SK-N-SH (cell line): ENCODE measurements around the gene VGLL4.

Experiments
- CHD2 ChIP-seq: fragments of 150-350 bp; IDR thresholded peaks from 2 replicates; pipeline ENCODE4 v1.6.1; 2018; ENCODE audit warnings: low read length; ENCODE audit not compliant: partially characterized antibody
- EP300 ChIP-seq, 2 experiments: IDR thresholded peaks; 2 replicates each; pipeline versions ENCODE4 v1.4.0 to v1.6.1; 2012; ENCODE audit warnings: borderline replicate concordance in 1 of 2, low read depth in 1 of 2, low read length in 1 of 2
- POLR2AphosphoS5 ChIP-seq: IDR thresholded peaks from 2 replicates; pipeline ENCODE4 v1.6.1; 2012; ENCODE audit warnings: low read depth, low read length
- RCOR1 ChIP-seq: fragments of 150-350 bp; IDR thresholded peaks from 2 replicates; pipeline ENCODE4 v1.6.1; 2017; ENCODE audit warnings: antibody characterized with exemption, low read length
- TAF1 ChIP-seq: IDR thresholded peaks from 2 replicates; pipeline ENCODE4 v1.6.1; 2012; ENCODE audit warnings: low read depth, mild to moderate bottlenecking, low read length, moderate library complexity, borderline replicate concordance
- TCF12 ChIP-seq: IDR thresholded peaks from 2 replicates; pipeline ENCODE4 v1.4.0; 2012
- TEAD4 ChIP-seq: IDR thresholded peaks from 2 replicates; pipeline ENCODE4 v1.4.0; 2012; ENCODE audit warnings: mild to moderate bottlenecking, borderline replicate concordance; ENCODE audit not compliant: insufficient read depth
- YY1 ChIP-seq: IDR thresholded peaks from 2 replicates; pipeline ENCODE4 v1.4.0; 2012; ENCODE audit warnings: low read depth, mild to moderate bottlenecking
- TF ChIP-seq, protein P1 (sequence below): fragments of 200-600 bp; sonication (generic); IDR thresholded peaks from 2 replicates; pipeline ENCODE4 v1.6.1; 2017; ENCODE audit warnings: antibody characterized with exemption, mild to moderate bottlenecking, moderate library complexity
- TF ChIP-seq, protein P2 (sequence below): IDR thresholded peaks from 2 replicates; pipeline ENCODE4 v1.4.0; 2012; ENCODE audit warnings: low read depth, borderline replicate concordance
- TF ChIP-seq, protein P3 (sequence below): IDR thresholded peaks from 2 replicates; pipeline ENCODE4 v1.6.1; 2012; ENCODE audit warnings: mild to moderate bottlenecking, low read depth, low read length, moderate library complexity

DNA sequence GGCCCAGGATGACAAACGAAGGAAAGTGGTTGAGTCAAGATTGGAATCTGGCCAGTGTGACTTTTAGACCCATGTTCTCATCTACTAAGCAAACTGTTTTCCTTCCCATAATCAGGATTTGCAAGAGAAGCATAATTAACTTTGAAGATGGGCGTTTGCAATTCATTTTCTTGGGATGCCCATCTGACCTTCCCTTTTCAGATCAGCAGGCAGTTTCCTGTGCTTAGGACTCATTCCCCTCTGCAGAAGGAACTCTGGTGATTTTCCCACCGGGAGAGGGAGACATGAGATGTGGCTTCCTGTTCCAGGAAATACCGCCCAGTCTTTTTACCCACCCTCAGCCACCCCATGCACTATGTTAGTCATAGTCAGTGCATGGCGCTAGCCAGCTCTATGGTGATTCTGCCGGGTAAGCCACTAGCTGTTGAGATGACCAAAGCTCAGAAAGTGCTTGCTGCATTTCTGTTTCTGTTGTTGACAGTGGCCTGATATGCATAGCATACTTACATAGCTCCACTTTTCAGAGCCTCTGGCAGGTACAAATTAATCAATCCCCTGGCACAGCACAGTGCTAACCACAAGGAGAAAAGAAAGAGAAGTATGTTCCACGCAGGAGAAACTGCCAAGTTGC, 129.4 kb downstream of the VGLL4 start:
- TF ChIP-seq, protein P1, sequence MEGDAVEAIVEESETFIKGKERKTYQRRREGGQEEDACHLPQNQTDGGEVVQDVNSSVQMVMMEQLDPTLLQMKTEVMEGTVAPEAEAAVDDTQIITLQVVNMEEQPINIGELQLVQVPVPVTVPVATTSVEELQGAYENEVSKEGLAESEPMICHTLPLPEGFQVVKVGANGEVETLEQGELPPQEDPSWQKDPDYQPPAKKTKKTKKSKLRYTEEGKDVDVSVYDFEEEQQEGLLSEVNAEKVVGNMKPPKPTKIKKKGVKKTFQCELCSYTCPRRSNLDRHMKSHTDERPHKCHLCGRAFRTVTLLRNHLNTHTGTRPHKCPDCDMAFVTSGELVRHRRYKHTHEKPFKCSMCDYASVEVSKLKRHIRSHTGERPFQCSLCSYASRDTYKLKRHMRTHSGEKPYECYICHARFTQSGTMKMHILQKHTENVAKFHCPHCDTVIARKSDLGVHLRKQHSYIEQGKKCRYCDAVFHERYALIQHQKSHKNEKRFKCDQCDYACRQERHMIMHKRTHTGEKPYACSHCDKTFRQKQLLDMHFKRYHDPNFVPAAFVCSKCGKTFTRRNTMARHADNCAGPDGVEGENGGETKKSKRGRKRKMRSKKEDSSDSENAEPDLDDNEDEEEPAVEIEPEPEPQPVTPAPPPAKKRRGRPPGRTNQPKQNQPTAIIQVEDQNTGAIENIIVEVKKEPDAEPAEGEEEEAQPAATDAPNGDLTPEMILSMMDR = no peak
- TF ChIP-seq TEAD4 (peak; percentile 49; the same call in 1 of the 2 replicates), POLR2AphosphoS5 (no peak), CHD2 (no peak), RCOR1 (no peak), YY1 (no peak), TAF1 (peak; percentile 23; the same call in 1 of the 2 replicates), EP300 (IDR thresholded peaks at IDR 0.05; ENCODE audit: borderline replicate concordance in 1 of 2, low read depth in 1 of 2, low read length in 1 of 2) (peak in 1 of 2 experiments; percentile 44; a peak in 1 of 4 replicates), TCF12 (peak; percentile 60; the same call in 1 of the 2 replicates)
- TF ChIP-seq, protein P2, sequence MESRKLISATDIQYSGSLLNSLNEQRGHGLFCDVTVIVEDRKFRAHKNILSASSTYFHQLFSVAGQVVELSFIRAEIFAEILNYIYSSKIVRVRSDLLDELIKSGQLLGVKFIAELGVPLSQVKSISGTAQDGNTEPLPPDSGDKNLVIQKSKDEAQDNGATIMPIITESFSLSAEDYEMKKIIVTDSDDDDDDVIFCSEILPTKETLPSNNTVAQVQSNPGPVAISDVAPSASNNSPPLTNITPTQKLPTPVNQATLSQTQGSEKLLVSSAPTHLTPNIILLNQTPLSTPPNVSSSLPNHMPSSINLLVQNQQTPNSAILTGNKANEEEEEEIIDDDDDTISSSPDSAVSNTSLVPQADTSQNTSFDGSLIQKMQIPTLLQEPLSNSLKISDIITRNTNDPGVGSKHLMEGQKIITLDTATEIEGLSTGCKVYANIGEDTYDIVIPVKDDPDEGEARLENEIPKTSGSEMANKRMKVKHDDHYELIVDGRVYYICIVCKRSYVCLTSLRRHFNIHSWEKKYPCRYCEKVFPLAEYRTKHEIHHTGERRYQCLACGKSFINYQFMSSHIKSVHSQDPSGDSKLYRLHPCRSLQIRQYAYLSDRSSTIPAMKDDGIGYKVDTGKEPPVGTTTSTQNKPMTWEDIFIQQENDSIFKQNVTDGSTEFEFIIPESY = no peak
- TF ChIP-seq, protein P3, sequence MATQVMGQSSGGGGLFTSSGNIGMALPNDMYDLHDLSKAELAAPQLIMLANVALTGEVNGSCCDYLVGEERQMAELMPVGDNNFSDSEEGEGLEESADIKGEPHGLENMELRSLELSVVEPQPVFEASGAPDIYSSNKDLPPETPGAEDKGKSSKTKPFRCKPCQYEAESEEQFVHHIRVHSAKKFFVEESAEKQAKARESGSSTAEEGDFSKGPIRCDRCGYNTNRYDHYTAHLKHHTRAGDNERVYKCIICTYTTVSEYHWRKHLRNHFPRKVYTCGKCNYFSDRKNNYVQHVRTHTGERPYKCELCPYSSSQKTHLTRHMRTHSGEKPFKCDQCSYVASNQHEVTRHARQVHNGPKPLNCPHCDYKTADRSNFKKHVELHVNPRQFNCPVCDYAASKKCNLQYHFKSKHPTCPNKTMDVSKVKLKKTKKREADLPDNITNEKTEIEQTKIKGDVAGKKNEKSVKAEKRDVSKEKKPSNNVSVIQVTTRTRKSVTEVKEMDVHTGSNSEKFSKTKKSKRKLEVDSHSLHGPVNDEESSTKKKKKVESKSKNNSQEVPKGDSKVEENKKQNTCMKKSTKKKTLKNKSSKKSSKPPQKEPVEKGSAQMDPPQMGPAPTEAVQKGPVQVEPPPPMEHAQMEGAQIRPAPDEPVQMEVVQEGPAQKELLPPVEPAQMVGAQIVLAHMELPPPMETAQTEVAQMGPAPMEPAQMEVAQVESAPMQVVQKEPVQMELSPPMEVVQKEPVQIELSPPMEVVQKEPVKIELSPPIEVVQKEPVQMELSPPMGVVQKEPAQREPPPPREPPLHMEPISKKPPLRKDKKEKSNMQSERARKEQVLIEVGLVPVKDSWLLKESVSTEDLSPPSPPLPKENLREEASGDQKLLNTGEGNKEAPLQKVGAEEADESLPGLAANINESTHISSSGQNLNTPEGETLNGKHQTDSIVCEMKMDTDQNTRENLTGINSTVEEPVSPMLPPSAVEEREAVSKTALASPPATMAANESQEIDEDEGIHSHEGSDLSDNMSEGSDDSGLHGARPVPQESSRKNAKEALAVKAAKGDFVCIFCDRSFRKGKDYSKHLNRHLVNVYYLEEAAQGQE = peak; percentile 73; the same call in 1 of the 2 replicates
